Measurements from ENCODE around the gene CPED1.
A peak's percentile ranks its signal among the peaks of the same experiment; 100 is the strongest.
"Not testable (repeated sequence)": the region's sequence is repeated elsewhere in the genome, so short reads cannot be mapped to it uniquely, and the experiment has no call there.

Gene CPED1

GRCh38 chr7:121313220-121313792 lies 324.8 kb downstream of the CPED1 start:
- no peak overlapping the region; the same call in 1 of the 2 replicates for H3K27ac ChIP-seq
- DNase-seq, result no peak
- no peak overlapping the region for H3K4me3 ChIP-seq (ENCODE audit: low read depth, low read length)
- H3K9me3 ChIP-seq (ENCODE audit: severe bottlenecking), result no peaks in the 10 kb centered on the region
- H3K36me3 ChIP-seq, result no peaks in the 10 kb centered on the region
- TF ChIP-seq, protein P1, sequence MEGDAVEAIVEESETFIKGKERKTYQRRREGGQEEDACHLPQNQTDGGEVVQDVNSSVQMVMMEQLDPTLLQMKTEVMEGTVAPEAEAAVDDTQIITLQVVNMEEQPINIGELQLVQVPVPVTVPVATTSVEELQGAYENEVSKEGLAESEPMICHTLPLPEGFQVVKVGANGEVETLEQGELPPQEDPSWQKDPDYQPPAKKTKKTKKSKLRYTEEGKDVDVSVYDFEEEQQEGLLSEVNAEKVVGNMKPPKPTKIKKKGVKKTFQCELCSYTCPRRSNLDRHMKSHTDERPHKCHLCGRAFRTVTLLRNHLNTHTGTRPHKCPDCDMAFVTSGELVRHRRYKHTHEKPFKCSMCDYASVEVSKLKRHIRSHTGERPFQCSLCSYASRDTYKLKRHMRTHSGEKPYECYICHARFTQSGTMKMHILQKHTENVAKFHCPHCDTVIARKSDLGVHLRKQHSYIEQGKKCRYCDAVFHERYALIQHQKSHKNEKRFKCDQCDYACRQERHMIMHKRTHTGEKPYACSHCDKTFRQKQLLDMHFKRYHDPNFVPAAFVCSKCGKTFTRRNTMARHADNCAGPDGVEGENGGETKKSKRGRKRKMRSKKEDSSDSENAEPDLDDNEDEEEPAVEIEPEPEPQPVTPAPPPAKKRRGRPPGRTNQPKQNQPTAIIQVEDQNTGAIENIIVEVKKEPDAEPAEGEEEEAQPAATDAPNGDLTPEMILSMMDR (IDR thresholded peaks at IDR 0.05; ENCODE audit: low read depth, low read length), result no peak
- H3K27me3 ChIP-seq (ENCODE audit: insufficient read depth, low read depth, severe bottlenecking), result no peaks in the 10 kb centered on the region

- Histone ChIP-seq H3K9me3 (ENCODE audit: severe bottlenecking) (no peaks in the 10 kb centered on the region), H3K36me3 (no peaks in the 10 kb centered on the region), H3K4me3 (ENCODE audit: low read depth, low read length) (peak overlapping the region; percentile 28), H3K27ac (no peak overlapping the region; the same call in 1 of the 2 replicates), H3K27me3 (ENCODE audit: insufficient read depth, low read depth, severe bottlenecking) (no peaks in the 10 kb centered on the region)
- DNase-seq, result no peak
- TF ChIP-seq, protein P1 (IDR thresholded peaks at IDR 0.05; ENCODE audit: low read depth, low read length), result no peak
Observed at GRCh38 chr7:121313793-121314676, 325.5 kb downstream of the CPED1 start.

- not testable (repeated sequence) for H3K36me3 ChIP-seq; H3K27ac ChIP-seq; H3K4me3 ChIP-seq (ENCODE audit: low read depth, low read length); DNase-seq; H3K9me3 ChIP-seq (ENCODE audit: severe bottlenecking); H3K27me3 ChIP-seq (ENCODE audit: insufficient read depth, low read depth, severe bottlenecking)
Observed at GRCh38 chr7:121315170-121315569, 326.7 kb downstream of the CPED1 start.

GRCh38 chr7:121322460-121322859 lies 333.9 kb downstream of the CPED1 start:
- TF ChIP-seq, protein P1 (IDR thresholded peaks at IDR 0.05; ENCODE audit: low read depth, low read length), result no peak
- H3K36me3 ChIP-seq, result no peaks in the 10 kb centered on the region
- H3K4me3 ChIP-seq (ENCODE audit: low read depth, low read length), result no peak overlapping the region
- H3K27me3 ChIP-seq (ENCODE audit: insufficient read depth, low read depth, severe bottlenecking), result no peaks in the 10 kb centered on the region
- H3K9me3 ChIP-seq (ENCODE audit: severe bottlenecking), result no peaks in the 10 kb centered on the region
- H3K27ac ChIP-seq, result no peak overlapping the region
- no peak for DNase-seq

DNA sequence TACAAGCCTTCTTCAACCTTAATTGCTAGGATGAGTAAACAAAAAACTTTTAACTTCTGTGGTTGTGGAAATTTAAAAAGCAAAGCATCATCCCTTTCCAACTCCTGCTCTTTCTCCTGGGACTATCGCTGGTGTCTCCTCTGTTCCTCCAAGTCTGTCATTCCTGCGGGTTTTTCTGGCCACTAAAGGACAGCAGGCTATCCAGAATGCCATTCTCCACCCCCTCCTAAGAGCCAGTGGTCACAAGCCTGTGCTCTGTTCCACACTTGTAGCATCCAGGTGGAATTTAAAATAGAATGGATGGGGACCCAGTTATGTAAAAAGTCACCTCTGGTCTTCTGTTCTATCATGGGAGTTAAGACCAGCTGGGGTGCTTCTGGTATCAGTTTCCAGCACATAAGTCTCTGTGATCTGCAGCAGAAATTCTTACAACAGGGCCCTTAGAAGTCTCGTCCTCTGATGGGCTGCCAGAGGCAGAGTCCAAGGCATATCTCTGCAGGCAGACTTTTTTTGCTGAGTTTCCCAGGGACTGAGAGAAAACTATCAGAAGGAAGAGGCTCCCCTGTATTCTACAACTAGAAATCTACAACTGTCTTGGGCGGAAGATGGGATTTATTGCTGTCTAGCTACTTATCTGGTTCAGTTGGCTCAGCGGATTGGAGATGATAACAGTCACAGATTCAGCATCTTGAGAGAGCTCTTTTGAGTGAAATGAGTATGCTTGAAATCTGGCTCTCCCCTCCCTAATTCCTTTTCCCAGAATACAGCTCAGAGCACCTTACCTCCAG lies 335.2 kb downstream of the CPED1 start:
- Histone ChIP-seq H3K27ac (no peak overlapping the region), H3K4me3 (ENCODE audit: low read depth, low read length) (no peak overlapping the region), H3K27me3 (ENCODE audit: insufficient read depth, low read depth, severe bottlenecking) (no peaks in the 10 kb centered on the region), H3K36me3 (no peaks in the 10 kb centered on the region), H3K9me3 (ENCODE audit: severe bottlenecking) (no peaks in the 10 kb centered on the region)
- TF ChIP-seq, protein P1 (IDR thresholded peaks at IDR 0.05; ENCODE audit: low read depth, low read length), result no peak
- DNase-seq, result no peak

GRCh38 chr7:121327671-121328070 lies 339.2 kb downstream of the CPED1 start:
- H3K27me3 ChIP-seq (ENCODE audit: insufficient read depth, low read depth, severe bottlenecking), result peaks cover 10% of the 10 kb centered on the region
- H3K9me3 ChIP-seq (ENCODE audit: severe bottlenecking), result no peaks in the 10 kb centered on the region
- no peak overlapping the region for H3K27ac ChIP-seq
- TF ChIP-seq, protein P1 (IDR thresholded peaks at IDR 0.05; ENCODE audit: low read depth, low read length), result no peak
- no peak for DNase-seq
- H3K4me3 ChIP-seq (ENCODE audit: low read depth, low read length), result no peak overlapping the region
- H3K36me3 ChIP-seq, result no peaks in the 10 kb centered on the region
